22Rv1 (cell line): ENCODE measurements around the gene RAD9B.
A peak's percentile ranks its signal among the peaks of the same experiment; 100 is the strongest.
"Not testable (repeated sequence)": the region's sequence is repeated elsewhere in the genome, so short reads cannot be mapped to it uniquely, and the experiment has no call there.

Experiments
- H3K27ac ChIP-seq: fragments of 450-650 bp; 2 replicates; pipeline ENCODE4 v1.5.1; 2017
- CTCF ChIP-seq: fragments of 450-650 bp; IDR thresholded peaks from 2 replicates; pipeline ENCODE4 v1.5.1; 2017; ENCODE audit warnings: mild to moderate bottlenecking
- ZFX ChIP-seq: fragments of 450-650 bp; IDR thresholded peaks from 2 replicates; pipeline ENCODE4 v1.6.1; 2017; ENCODE audit warnings: antibody characterized with exemption, borderline replicate concordance

Gene RAD9B

GRCh38 chr12:110501752-110502738 is at the start of gene RAD9B, which contains the start of gene VPS29:
TSS of gene RAD9B (plus strand) at chr12:110502331. CDS start at chr12:110502338, 7 bp downstream.
TSS of gene VPS29 (minus strand) at chr12:110502111. CDS start at chr12:110502051, 60 bp downstream.
- no peak for TF ChIP-seq CTCF
- TF ChIP-seq ZFX = no peak
- peak within 1 kb of the TSS; percentile 82 for H3K27ac ChIP-seq

GRCh38 chr12:110453569-110454296 is 48.4 kb upstream of the RAD9B start:
- no peak for TF ChIP-seq ZFX
- TF ChIP-seq CTCF = no peak
- H3K27ac ChIP-seq = no peak overlapping the region

- TF ChIP-seq CTCF (no peak), ZFX (no peak)
- H3K27ac ChIP-seq = no peak overlapping the region
Measured at GRCh38 chr12:110458756-110459155, 43.4 kb upstream of the RAD9B start.

- H3K27ac ChIP-seq = not testable (repeated sequence)
Measured at GRCh38 chr12:110461189-110461588, 40.9 kb upstream of the RAD9B start.

- no peak overlapping the region for H3K27ac ChIP-seq
Measured at GRCh38 chr12:110465024-110465423, 37.1 kb upstream of the RAD9B start.

GRCh38 chr12:110465765-110466164 is 36.4 kb upstream of the RAD9B start:
- not testable (repeated sequence) for H3K27ac ChIP-seq

More at GRCh38 chr12:110465024-110465423, 37.1 kb upstream of the RAD9B start:
- TF ChIP-seq CTCF = no peak
- no peak for TF ChIP-seq ZFX

- H3K27ac ChIP-seq = peak overlapping the region; percentile 96
- TF ChIP-seq ZFX = no peak
- TF ChIP-seq CTCF = no peak
Measured at GRCh38 chr12:110466791-110467190, 35.3 kb upstream of the RAD9B start.

- H3K27ac ChIP-seq = peak overlapping the region; percentile 96
- TF ChIP-seq ZFX (no peak), CTCF (no peak)
Measured at GRCh38 chr12:110467847-110468213, 34.3 kb upstream of the RAD9B start.
